ENCODE measurements around the gene NECTIN2. TPM values are rescaled to one million over a fixed set of nuclear protein-coding genes. Genes with fewer than 3 reads are reported as not detected.

NECTIN2 gene
- polyA plus RNA-seq, 1 experiment, result 80.2 TPM

GRCh38 chr19:44863990-44864389 is 17.9 kb downstream of the NECTIN2 start:
- Histone ChIP-seq H3K27me3 (ENCODE audit: control insufficient read depth, insufficient read depth, low read length) (no peaks in the 10 kb centered on the region), H3K27ac (ENCODE audit: low read depth, low read length) (no peak overlapping the region), H3K9me3 (ENCODE audit: control insufficient read depth, insufficient read depth, low read length) (peaks cover 5% of the 10 kb centered on the region; the same call in 1 of the 2 replicates), H3K4me3 (ENCODE audit: low read depth, low read length) (no peak overlapping the region)
- CTCF ChIA-PET, result no interaction called here
- TF ChIP-seq CTCF (IDR thresholded peaks at IDR 0.05; ENCODE audit: low read depth, low read length), result no peak
- POLR2A ChIA-PET, result no interaction called here
- DNase-seq (ENCODE audit: low read depth, low spot score), result no peak

- CTCF ChIA-PET, result no interaction called here
- no peak for TF ChIP-seq CTCF (IDR thresholded peaks at IDR 0.05; ENCODE audit: low read depth, low read length)
- DNase-seq (ENCODE audit: low read depth, low spot score), result no peak
Measured at GRCh38 chr19:44865196-44865767, 19.2 kb downstream of the NECTIN2 start.

GRCh38 chr19:44866664-44867063 is 20.6 kb downstream of the NECTIN2 start:
- Histone ChIP-seq H3K27ac (ENCODE audit: low read depth, low read length) (no peak overlapping the region), H3K27me3 (ENCODE audit: control insufficient read depth, insufficient read depth, low read length) (no peaks in the 10 kb centered on the region), H3K4me3 (ENCODE audit: low read depth, low read length) (no peak overlapping the region), H3K9me3 (ENCODE audit: control insufficient read depth, insufficient read depth, low read length) (peaks cover 5% of the 10 kb centered on the region; the same call in 1 of the 2 replicates)
- ChIA-PET POLR2A (no interaction called here), CTCF (interaction anchor here (0.7 kb wide), 1 partner anchor 772 kb away, joined by 3 read pairs; the partner anchor contains the start of gene ZNF224)
- no peak for TF ChIP-seq CTCF (IDR thresholded peaks at IDR 0.05; ENCODE audit: low read depth, low read length)
- DNase-seq (ENCODE audit: low read depth, low spot score), result no peak

More at GRCh38 chr19:44865196-44865767, 19.2 kb downstream of the NECTIN2 start:
- POLR2A ChIA-PET, result no interaction called here
- no peak overlapping the region for H3K27ac ChIP-seq (ENCODE audit: low read depth, low read length)
- no peaks in the 10 kb centered on the region for H3K27me3 ChIP-seq (ENCODE audit: control insufficient read depth, insufficient read depth, low read length)
- H3K9me3 ChIP-seq (ENCODE audit: control insufficient read depth, insufficient read depth, low read length), result peaks cover 5% of the 10 kb centered on the region; the same call in 1 of the 2 replicates
- no peak overlapping the region for H3K4me3 ChIP-seq (ENCODE audit: low read depth, low read length)

- peaks cover 5% of the 10 kb centered on the region; the same call in 1 of the 2 replicates for H3K9me3 ChIP-seq (ENCODE audit: control insufficient read depth, insufficient read depth, low read length)
- no peak for DNase-seq (ENCODE audit: low read depth, low spot score)
- H3K4me3 ChIP-seq (ENCODE audit: low read depth, low read length), result no peak overlapping the region
- H3K27me3 ChIP-seq (ENCODE audit: control insufficient read depth, insufficient read depth, low read length), result no peaks in the 10 kb centered on the region
- TF ChIP-seq CTCF (IDR thresholded peaks at IDR 0.05; ENCODE audit: low read depth, low read length), result no peak
- POLR2A ChIA-PET, result no interaction called here
- H3K27ac ChIP-seq (ENCODE audit: low read depth, low read length), result no peak overlapping the region
- CTCF ChIA-PET, result interaction anchor here (0.7 kb wide), 1 partner anchor 773 kb away, joined by 3 read pairs; the partner anchor contains the start of gene ZNF224
Measured at GRCh38 chr19:44867578-44867977, 21.5 kb downstream of the NECTIN2 start.

GRCh38 chr19:44869733-44870470 is 23.8 kb downstream of the NECTIN2 start:
- H3K27ac ChIP-seq (ENCODE audit: low read depth, low read length), result peak overlapping the region; percentile 31
- no peak for TF ChIP-seq CTCF (IDR thresholded peaks at IDR 0.05; ENCODE audit: low read depth, low read length)
- ChIA-PET CTCF (interaction anchor here (1.3 kb wide), 1 partner anchor 24 kb away, joined by 5 read pairs; the partner anchor contains the start of gene NECTIN2), POLR2A (interaction anchor here (0.5 to 1.2 kb wide), 2 partner anchors 14 to 20 kb away, joined by 3 to 8 read pairs; no protein-coding TSS in a partner anchor)
- peak; percentile 46 for DNase-seq (ENCODE audit: low read depth, low spot score)
- no peak overlapping the region for H3K4me3 ChIP-seq (ENCODE audit: low read depth, low read length)
- H3K9me3 ChIP-seq (ENCODE audit: control insufficient read depth, insufficient read depth, low read length), result peaks cover 5% of the 10 kb centered on the region; the same call in 1 of the 2 replicates
- H3K27me3 ChIP-seq (ENCODE audit: control insufficient read depth, insufficient read depth, low read length), result no peaks in the 10 kb centered on the region

Data from AG04450 (cell line).